SH-SY5Y (cell line): ENCODE data around the gene ATP9B.

Experiments
- GATA2 ChIP-seq: IDR thresholded peaks from 2 replicates; pipeline ENCODE4 v1.6.1; 2011; ENCODE audit warnings: mild to moderate bottlenecking, low read depth, low read length
- GATA3 ChIP-seq: IDR thresholded peaks from 2 replicates; pipeline ENCODE4 v1.6.1; 2011; ENCODE audit warnings: low read depth, mild to moderate bottlenecking, low read length, moderate library complexity

DNA sequence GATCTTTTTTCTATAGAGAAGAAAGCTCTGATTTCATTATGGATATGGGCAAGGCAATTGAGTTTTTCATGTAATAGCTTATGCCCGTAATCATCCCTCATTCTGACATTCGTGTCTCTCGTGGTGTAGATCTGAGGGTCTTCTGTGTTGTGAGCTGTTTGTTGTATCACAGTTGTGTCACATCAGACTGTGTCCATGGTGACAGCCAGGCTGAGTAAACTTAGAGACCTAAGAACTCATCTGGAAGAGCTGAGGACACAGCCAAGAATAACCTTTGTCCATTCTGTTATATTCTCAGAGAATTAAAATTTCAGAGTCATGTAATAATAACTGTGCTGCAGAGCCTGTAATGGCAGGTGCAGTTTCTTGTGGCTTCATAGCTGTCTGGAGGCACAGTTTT lies 116.5 kb downstream of the ATP9B start:
- TF ChIP-seq GATA2: no peak
- no peak for TF ChIP-seq GATA3
